ENCODE results near the gene JAKMIP2.

GRCh38 chr5:147752033-147752432, 30.5 kb downstream of the JAKMIP2 start:
- TF ChIP-seq, protein P1, sequence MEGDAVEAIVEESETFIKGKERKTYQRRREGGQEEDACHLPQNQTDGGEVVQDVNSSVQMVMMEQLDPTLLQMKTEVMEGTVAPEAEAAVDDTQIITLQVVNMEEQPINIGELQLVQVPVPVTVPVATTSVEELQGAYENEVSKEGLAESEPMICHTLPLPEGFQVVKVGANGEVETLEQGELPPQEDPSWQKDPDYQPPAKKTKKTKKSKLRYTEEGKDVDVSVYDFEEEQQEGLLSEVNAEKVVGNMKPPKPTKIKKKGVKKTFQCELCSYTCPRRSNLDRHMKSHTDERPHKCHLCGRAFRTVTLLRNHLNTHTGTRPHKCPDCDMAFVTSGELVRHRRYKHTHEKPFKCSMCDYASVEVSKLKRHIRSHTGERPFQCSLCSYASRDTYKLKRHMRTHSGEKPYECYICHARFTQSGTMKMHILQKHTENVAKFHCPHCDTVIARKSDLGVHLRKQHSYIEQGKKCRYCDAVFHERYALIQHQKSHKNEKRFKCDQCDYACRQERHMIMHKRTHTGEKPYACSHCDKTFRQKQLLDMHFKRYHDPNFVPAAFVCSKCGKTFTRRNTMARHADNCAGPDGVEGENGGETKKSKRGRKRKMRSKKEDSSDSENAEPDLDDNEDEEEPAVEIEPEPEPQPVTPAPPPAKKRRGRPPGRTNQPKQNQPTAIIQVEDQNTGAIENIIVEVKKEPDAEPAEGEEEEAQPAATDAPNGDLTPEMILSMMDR (IDR thresholded peaks at IDR 0.05): no peak
- TF ChIP-seq POLR2AphosphoS5 (IDR thresholded peaks at IDR 0.05; ENCODE audit: low read depth, low read length) (no peak), TCF7L2 (IDR thresholded peaks at IDR 0.05; ENCODE audit: low read depth, low read length) (no peak), SIN3A (IDR thresholded peaks at IDR 0.05; ENCODE audit: borderline replicate concordance, insufficient read depth, low read depth, low read length) (no peak)

All from Panc1 (cell line).